ENCODE results near the gene PDE11A.
A peak's percentile ranks its signal among the peaks of the same experiment; 100 is the strongest.

PDE11A gene

DNA sequence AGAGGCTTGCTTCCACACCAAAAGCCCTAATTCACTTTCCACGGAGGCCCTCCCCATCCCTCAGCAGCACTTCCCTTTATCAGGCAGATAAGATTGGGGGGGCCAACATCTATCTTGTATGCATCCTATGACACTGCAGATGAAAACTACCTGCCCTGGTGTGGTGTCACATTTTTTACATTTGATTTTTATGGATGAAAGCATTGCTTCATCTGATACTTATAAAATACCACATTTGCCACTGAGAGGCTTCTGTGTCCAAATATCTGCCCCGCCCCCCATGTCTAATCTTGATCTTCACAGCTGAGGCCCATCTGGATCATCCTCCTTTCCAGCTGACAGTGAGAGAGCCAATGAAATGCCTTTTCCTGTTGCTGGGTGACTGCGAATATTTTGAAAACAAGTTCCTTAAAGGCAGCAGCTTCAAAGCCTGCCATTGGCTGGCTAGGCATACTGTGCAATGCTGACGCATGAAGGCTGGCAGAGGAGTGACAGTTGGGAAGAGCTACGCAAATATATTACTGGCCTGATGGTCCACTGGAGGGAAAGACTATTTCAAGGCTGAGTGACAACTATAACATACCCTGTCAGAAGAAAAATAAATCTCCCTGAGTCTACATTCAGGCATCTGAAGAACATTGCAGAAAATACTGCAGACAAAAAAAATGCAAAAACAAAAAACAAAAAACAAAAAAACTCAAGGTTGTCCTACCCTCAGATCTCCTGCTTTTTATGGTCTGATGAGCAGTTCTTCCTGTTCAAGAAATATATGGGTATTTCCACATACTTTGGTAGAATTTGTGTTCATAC is 318.7 kb downstream of the PDE11A start:
- no peak for DNase-seq

DNA sequence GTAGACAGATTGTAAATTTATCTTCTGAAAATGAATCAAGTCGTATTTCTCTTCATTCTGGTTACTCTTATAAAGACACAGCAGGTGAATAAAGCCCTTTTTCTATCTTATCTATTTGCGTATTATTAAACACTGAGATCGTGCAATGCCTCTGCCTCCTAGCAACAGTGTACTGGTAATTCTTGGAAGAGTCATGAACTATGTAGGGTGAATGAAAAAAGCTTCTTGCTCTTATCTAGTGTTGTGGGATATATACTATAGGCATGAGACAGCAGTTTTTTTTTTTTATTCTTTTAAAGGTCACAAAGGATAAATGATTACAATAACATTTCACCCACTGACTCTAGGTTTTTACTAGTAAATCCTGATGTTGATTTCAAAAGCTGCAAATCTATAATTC is 324.2 kb downstream of the PDE11A start:
- no peak for DNase-seq

DNA sequence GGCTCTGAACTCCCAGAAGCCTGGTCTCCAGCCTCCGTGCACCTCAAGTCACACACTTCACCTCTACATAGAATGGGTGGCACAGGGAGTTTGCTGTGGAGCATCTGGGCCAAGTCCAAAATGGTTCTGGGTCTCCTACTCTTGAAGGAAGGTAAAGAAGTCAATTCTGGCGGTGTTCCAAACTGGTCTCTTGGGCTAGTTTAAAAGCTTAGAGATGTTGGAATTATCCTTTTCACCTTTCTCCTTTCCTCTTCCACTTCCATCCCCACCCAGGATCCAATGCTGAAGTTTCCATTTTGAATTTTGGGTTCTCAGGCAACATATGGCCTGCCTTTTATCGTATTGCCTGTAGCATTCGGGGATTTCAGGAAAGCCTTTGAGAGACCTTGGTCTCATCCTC is 325.2 kb downstream of the PDE11A start:
- DNase-seq = no peak

DNA sequence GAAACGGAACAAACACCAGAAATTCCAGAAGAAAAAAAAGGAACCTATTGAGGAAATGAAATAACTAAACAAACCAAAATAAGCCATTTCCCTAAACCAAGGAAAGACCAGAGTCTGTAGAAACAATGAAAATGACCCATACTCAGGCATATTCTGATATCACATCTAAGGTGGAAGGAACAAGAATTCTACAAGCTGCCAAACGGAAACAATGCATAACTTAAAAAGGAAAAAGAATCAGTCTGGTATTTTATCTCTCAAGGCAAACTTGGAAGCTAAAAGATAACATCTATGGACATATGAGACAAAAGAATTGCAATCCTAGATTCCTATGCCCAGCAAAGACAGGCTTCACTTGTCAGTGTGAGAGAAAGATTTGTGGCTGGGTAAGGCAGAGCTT is 326.2 kb downstream of the PDE11A start:
- DNase-seq = no peak

DNA sequence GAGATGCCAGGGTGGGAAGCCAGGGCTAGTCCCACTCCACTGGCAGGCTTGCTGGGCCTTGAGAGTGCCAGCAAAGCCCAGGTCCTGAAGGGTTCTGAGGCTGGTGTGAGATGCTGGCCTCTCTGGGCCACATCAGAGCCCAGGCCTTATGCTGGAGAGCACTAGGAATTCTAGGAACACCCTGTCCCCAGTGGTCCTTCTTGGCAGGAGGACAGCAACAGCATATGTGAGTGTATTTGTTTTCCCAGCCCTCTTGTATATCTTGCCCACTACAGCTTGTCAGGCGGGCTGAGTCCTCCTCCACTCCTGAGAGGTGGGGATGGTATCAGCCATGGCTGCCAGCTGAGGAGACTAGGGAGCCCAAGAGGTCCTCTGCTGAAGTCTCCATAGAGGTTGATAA is 327.0 kb downstream of the PDE11A start:
- no peak for DNase-seq

DNA sequence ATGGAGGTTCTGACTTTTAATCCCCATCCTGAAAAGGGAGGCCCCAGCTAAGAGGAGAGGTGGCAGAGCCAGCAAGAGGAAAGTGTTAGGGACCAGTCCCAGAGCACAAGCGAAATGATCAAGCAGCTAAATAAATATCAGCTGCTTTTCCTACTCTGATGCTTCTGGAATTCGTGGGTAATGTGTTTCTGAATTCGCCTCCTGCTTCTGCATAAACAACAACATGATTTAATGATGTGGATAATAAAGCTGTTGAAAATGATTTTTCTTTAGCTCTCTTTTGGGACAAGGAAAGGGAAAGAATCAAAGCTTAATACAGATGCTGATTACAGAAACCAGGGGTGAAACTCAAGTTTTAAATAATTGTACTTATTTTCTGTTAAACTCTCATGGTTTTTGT is 329.7 kb downstream of the PDE11A start:
- no peak for DNase-seq

DNA sequence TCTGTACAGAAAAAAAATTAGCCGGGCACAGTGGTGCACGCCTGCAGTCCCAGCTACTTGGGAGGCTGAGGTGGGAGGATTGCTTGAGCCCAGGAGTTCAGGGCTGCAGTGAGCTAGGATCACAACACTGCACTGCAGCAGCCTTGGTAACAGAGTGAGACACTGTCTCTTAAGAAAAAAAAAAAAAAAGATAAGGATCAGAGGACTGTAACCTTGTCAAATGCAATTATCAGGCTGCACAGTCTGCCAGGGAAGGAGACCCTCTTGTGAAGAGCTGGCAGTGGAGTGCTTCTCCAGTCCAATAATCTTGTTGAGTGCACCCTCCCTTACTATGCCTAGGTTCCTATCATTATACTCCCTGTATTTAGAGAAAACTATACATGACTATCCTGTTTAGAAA is 330.7 kb downstream of the PDE11A start:
- DNase-seq = no peak

DNA sequence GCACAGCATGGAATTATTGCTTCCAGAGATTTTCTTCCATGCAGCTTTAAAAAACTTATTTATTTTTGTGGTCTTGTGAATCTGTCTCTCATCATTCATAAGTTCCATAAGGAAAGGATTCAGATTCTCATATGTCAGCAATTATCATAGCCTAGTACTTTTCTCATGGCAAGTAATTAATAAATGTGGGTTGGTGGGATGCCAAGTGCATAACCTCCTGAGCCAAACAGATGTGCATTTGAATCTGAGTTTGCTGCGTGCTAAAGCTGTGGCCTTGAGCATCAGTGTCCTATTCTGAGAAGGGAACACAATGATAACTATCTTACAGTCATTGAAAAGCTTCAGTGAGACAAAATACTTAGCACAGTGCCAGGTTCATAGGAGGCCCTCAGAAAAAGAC is 331.9 kb downstream of the PDE11A start:
- peak; percentile 7 for DNase-seq

DNA sequence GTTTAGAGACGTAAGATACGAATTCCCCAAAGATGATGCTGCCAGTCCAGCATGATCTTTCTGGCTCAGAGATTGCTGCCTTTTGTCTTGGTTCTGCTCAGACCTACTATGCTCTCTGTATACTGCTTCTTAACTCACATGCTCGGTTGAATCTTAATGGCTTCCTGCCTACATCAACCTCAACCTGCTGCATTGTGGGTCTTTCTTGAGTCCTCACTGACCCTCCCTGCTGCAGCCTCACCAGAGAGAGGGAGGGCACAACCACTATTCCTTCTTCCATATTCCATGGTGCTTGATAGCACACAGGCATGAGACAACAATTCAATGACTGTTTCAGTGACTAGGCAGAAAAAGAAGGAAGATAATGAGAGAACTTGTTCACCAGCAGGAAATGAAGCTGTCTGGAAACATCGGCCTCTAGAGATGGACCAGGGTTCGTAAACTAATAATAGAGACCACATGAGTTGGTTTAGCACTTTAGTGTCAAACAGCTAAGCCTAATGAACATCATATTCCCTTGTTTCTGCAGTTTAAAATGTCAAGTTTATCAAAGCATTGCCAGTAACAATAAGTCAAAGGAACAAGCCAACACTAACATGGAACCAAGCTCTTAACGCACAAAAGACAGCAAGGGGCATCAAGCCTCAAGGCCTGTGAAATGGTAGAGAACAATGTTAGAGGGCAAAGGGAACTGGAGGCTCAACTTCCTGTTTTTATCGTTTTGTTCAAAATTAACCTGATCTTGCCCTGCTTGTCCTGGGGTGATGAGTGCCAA is 333.9 kb downstream of the PDE11A start:
- no peak for DNase-seq

DNA sequence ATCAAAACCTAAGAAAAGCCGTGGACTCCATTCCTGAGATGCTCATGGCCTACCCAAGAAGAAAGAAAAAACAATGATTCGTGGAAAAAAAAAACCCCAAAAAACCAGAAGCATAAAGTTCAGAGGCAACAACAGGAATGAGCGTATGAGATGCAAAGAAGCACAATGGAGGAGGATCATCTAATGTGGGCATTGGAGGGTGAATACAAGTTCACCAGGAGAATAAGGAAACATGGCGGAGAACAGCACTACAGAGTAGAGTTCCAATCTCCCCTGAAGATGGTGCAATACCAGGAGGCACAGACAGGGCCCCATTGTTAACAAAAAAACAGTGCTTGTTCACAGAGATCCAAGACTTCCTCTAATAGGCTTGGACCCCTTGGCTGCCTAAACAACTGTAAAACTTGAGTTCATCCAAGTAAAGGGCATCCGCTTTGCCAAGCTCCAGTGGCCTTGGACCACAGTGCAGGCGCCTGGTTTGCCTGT is 337.2 kb downstream of the PDE11A start:
- DNase-seq = no peak

DNA sequence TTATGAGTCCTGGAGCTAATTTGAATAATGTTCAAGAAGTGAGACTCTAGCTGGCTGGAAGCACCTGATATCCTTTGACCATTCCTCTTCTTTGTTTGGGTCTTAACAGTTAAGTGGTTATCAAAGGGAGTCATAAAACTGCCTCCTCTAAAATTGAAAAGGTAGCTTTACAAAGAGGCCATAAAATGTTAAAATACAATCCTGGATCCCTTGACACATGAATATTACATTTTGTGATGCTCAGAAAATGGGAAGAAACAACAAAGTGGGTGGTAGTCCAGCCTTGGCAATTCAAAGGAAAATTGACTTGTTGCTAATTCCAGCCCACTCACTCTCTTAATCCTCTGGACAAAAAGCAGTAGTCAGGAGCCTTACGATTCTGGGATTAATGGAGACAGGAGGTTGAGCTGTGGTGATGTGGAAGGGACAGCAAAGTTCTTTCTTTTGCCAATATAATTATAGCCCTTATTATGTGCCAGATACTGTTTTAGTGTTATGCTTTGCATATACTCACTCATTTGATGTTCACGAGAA is 339.2 kb downstream of the PDE11A start:
- DNase-seq = no peak

DNA sequence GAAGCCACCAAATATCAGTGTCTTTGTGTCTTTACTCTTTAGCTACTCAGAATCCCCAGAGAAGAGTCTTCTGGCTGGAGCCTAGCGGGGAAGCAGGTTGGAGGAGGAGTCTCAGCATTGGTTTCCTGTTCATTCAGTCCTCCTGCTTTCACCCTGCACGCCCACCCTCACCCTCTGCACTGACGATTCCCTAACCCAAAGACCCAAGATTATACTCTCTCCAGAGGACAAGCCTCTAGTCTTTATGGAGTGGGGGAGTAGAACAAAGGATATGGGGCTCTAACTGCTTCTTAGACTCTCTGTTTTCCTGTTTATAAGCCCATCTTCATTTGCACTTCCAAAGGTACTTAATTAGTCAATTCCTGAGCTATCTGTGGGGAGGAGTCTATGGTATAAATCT is 341.2 kb downstream of the PDE11A start:
- DNase-seq = no peak

DNA sequence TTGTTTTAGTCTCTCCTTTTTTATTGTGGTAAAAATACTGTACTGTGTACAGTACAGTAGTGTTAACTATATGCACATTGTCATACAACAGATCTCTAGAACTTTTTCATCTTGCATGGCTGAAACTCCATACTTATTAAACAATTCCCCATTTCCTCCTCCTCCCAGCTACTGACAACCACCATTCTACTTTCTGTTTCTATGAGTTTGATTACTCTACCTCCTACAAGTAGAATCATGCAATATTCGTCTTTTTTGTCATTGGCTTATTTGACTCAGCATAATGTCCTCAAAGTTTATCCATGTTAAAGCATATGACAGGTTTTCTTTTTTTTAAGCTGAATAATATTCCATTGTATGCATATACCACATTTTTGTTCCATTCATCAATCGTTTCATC is 341.8 kb downstream of the PDE11A start:
- DNase-seq = no peak

DNA sequence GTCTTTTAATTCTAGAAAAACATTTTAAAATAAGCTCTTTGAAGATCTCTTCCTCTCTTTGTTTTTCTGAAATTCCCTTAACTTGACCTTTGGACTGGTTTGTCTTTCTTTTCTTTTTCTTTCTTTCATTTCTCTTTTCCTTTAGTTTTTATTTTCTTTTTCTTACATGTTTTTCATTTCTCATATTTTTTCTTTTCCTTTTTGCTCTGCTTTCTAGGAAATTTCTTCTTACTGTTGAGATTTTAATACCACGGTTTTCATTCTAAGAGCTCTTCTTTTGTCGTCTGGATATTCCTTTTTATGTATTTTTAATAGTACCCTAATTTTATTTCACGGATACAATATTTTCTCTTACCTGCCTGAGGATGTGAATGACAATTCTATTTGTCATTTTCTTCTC is 342.2 kb downstream of the PDE11A start:
- DNase-seq = no peak

DNA sequence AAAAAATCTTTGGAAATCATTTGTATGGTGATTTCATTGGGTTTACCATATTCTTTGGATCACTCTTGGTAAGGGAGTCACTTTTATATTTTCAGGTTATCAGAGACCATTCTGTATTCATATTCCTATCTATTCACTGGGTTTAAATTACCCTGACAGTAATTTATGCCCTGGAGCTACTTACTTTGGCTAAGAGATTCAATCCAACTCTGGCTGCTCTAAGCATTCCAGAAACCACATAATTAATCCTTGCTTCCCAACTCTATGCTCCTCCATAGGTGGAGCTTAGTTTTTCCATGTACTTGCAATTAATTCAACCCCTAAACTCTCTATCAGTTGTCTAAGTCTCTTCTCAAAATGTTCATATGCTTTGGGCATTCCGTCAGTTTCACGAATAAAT is 343.7 kb downstream of the PDE11A start:
- DNase-seq = no peak

DNA sequence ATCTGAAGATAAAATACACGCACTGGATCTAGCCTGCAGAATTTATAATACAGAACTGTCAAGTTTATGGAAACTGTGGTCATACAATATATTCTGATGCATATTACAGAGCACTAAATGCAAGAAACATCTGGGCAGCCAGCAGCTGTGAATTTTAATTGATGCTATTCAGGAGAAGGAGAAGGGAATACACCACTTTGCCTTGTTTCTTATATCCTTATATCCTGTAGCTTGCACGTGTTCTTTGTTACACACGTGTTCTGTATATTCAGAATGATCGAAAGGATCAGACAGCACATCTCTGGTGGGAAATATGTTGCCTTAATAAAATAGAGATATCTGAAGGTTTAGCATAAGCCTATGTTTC is 344.2 kb downstream of the PDE11A start:
- no peak for DNase-seq

DNA sequence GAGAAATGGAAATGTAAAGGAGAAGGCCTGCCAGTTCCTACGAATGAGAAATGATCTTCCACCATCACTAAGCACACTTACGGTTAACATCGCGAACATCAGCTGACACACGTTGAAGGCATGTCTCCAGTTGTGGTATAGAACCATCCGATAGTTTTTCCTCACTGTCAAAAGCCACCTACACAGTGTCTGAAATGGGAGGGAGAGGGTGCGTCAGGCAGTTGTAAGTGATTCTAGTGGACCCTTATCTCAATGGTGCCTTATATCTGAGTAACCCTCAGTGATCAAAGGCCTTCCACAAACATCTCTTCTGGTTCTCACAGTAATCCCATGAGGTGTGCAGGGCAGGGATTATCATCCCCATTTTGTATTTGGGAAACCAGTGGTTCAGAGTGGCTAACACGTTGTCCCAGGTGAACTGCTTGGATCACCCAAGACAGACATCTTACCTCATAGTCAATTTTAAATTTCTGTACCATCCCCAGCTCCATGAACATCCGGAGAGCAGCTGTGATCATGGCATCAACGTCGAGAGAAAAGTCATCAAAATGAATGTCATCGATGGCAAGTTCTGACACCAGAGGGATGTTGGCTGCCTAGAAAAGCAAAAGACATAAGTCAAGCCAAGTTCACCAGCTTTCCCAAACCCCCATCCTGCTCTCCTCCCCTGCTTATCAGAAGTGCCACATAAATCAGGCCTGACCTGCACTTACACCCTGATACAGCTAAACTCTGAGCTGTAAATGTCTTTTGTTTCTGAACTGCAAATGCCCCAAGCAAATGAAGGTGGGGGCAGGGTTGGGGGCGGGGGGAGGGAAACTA is 344.8 kb downstream of the PDE11A start:
- no peak for DNase-seq

DNA sequence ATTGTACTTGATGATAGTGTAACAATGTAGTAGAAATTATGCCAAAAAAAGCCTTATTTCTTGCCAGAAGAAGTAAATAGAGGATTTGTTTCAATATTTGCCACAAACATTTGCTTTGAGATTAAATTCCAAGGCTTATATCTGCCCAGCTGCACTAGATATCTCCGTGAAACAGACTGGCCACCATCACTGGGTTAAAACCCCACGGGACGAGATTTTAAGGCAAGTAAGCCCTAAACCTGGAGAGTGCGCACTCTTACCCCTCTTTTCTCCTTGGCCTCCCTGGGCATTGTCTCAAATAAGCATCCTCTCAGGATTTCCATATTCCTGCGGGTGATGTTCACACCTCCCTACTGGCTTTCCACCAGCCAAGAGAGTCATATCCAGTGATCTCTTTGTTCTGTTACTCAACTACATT is 345.6 kb downstream of the PDE11A start:
- no peak for DNase-seq

DNA sequence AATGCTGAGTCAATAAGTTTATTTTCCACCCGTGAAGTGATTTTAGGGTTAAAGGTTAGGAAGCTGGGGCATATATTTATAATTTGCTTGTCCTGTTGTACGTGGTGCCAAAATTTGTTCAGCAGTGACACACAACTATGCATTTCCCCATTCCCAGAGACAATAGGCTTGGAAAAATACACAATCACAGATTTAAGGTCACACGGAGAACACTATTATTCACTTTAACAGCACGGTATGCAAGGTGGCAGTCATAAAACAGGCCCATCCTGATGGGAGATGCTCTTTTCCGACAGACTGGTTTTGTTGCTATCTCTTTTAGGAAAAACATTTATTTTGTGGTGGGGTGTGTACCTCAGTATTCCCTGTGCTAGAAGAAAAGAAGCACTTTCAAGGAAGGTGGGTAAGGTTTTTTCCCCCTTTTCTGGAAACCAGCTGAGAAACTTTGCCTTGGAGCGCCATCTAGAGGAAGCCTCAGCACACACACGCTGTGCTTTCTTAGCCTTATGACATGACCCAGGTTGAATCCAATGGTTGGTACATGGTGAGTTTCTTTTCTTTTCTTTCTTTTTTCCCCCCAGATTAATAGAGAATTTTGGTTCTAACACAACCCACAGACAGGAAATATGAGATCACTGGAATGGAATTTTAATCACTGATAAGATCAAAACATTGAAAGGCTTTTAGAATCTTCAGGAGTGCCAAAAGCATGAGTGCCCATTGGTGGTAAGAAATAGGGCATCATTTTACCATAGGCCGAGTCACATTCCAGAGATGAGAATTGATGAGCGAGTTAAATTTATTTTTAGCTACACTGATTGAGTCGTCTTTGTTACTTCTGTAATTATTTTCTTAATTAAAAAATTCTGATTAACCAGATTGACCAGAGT is 347.9 kb downstream of the PDE11A start:
- DNase-seq = peak; percentile 81

DNA sequence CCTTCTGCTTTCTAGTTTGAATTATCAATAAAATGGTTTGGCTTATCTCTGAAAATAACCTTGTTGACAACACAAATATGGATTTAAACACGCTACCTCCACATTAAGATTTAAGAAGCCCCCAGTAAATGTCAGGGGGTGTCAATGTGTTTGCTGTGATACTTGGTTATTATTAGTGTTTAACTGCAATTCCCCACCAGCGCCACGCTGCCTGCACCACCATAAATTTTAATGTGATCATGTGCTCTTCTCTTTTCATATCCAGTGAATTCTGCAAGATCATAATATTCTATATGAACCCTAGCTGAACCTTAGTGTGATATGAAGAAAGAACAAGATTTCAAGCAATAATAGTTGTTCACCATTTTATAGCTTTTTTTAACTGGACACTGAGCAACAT is 349.3 kb downstream of the PDE11A start:
- DNase-seq = no peak

DNA sequence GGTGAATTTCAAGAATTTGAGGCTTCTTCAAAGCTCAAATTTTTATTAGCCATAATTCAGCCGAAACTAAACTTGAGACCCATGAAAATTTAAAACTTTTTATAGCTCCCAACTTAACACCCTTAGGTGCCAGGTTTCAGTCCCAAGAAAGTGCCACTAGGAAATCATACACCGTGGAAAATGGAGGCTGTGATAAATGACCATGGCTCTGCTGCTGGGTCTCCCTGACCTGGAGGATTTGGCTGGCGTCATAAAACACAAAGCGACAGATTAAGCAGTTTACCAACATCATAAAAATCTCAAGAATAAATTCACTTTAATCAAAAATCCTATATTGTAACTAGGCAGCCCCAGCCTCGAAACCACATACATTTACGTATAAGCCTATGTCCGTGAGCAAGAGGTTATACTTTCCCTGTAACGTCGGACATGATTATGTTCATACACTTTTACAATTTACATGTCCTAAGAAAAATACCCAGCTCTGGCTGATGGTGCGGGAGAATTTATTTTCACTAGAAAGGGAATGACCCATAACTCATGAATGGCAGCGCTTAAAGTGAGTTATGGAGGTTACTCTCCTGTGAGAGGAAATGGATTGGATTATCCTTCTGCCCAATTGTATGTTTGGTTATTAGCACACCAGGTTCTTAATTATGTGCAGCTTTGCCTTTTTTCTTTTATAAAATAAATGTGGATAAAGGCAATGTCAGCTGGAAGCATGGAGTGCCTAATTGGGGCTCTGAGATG is 350.6 kb downstream of the PDE11A start:
- DNase-seq = no peak

All from NCI-H1694 treated with DMSO at 0.1 percent for 48 hours (cell line).